Measurements from ENCODE around the gene MSLN.
"Not testable (repeated sequence)": the region's sequence is repeated elsewhere in the genome, so short reads cannot be mapped to it uniquely, and the experiment has no call there.

DNA sequence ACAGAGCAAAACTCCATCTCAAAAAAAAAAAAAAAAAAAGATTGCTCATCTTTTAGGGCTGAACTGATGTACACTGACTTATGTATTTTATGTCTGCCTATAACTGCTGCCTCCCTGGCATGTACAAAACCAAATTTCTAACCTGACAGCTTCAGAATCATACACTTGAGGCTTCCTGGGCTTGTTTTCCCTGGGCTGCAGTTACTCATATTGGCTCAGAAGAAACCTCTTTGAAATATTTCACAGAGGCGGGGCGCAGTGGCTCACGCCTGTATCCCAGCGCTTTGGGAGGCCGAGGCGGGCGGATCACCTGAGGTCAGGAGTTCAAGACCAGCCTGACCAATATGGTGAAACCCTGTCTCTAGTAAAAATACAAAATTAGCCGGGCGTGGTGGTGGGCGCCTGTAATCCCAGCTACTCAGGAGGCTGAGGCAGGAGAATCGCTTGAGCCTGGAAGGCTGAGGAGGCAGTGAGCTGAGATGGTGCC lies 6.4 kb upstream of the MSLN start:
- TF ChIP-seq POLR2A (IDR thresholded peaks at IDR 0.05) = not testable (repeated sequence)
- TF ChIP-seq, protein P1, sequence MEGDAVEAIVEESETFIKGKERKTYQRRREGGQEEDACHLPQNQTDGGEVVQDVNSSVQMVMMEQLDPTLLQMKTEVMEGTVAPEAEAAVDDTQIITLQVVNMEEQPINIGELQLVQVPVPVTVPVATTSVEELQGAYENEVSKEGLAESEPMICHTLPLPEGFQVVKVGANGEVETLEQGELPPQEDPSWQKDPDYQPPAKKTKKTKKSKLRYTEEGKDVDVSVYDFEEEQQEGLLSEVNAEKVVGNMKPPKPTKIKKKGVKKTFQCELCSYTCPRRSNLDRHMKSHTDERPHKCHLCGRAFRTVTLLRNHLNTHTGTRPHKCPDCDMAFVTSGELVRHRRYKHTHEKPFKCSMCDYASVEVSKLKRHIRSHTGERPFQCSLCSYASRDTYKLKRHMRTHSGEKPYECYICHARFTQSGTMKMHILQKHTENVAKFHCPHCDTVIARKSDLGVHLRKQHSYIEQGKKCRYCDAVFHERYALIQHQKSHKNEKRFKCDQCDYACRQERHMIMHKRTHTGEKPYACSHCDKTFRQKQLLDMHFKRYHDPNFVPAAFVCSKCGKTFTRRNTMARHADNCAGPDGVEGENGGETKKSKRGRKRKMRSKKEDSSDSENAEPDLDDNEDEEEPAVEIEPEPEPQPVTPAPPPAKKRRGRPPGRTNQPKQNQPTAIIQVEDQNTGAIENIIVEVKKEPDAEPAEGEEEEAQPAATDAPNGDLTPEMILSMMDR (IDR thresholded peaks at IDR 0.05) = not testable (repeated sequence)

Measured in esophagus squamous epithelium (tissue), 4 donors.